ENCODE data around the gene GSAP.

Gene GSAP

DNA sequence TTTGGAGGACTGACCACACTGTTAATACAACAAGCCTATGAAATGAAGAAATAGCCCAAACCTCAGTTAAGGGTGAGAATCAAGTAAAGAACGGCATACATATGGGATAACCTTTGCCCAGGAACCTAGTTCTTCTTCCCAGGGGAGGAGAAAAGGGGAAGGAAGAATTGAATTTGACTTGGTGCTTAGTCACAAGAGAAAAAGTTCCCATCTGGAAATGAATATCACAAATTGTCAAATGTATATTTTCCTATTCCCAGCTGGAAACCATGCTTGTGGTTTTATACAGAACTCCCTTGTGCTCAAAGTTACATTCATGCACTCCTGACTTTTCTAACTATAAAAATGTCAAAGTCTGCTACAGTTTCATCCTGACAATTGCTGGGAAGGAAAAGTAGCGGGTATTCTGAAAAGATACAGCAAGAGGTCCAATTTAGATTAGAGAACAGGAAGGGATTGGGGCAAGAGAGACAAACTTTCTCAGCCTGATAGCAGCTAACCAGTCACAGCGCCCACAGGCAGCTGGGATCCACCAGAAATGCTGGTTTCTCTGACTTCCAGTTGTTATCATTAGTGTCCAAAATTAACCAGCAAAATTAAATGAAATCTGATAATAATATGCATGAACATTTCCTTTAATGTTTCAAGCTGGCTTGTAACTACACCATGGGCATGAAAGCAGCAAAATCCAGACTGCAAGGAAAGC is 18.6 kb upstream of the GSAP start:
- no peak for DNase-seq

DNA sequence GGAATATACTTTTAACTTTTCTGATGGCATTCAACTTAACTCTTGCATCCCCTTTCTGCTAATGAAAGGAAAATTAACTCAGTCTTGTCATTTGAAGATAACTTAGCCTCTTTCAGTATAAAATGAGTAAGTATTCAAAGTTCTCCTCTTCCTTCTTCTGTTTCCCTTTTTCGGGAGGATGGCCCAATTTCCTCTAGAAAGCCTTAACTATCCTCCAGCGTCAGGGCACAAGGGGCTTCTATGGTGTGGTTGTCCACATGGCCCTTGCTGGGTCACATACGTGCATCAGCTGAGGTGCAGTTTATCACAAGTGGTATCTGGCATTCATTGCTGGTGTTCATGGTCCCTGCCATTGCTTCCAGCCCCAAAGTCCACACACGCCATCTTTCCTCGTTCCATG is 17.8 kb upstream of the GSAP start:
- no peak for DNase-seq

- DNase-seq: no peak
Observed at GRCh38 chr7:77430927-77431326, 14.8 kb upstream of the GSAP start.

DNA sequence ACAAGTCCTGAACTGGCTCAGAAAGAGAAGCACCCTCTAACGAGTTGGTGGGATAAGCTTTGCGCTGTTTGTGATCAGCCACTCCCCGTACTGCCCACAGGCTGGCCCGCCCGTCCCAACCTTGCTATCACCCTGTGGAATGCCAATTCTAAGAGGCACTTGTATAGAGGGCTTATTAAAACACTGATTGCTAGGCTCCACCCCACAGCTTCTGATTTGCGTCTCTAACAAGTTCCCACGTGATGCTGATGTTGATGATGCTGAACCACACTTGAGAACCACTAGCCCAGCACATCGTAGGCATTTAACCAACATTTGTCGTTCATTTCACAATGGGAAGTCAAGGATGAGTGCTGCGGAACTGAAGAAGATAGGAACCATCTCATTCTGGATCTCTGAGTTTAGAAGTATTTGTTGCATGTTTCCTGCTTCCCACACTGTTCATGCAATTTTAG is 12.7 kb upstream of the GSAP start:
- DNase-seq: no peak

- no peak for DNase-seq
Observed at GRCh38 chr7:77427996-77428603, 12.0 kb upstream of the GSAP start.

GRCh38 chr7:77426521-77427051 is 10.4 kb upstream of the GSAP start:
- DNase-seq: no peak

DNA sequence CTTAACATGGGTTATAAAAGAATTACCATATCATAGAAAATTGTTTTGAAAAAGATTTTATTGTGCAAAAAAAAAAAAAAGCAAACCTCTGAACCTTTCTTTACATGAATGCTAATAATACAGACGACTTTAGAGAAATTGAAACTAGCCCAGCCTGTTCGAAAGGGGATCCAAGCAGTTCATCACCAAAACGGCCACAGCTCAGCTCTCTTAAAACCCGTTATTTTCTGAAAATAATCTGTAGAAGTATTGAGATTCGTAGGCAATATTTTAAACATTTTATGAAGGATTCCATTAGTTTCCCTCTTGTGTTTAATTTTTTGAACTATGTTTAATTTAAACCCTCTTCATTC is 9.9 kb upstream of the GSAP start:
- no peak for DNase-seq

- no peak for DNase-seq
Observed at GRCh38 chr7:77425101-77426051, 9.2 kb upstream of the GSAP start.

GRCh38 chr7:77422500-77422899 is 6.4 kb upstream of the GSAP start:
- DNase-seq: no peak

- no peak for DNase-seq
Observed at GRCh38 chr7:77420986-77421672, 5.0 kb upstream of the GSAP start.

DNA sequence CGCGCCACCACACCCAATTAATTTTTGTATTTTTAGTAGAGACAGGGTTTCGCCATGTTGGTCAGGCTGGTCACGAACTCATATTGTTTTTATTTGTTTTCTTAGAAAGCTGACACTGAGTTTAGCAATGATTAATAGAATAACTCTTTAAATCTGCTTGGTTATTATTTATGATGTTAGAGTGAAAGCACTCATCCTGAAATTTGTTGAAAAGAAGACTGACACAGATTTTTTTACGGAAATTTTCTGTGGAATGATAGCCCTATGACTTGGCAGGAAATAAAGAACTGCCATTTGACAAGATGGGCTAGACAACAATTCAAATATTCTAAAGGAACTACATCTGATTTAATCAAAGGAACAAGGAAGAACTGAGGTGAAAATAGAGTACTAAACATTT is 4.3 kb upstream of the GSAP start:
- no peak for DNase-seq

GRCh38 chr7:77419102-77419501 is 3.0 kb upstream of the GSAP start:
- no peak for DNase-seq

DNA sequence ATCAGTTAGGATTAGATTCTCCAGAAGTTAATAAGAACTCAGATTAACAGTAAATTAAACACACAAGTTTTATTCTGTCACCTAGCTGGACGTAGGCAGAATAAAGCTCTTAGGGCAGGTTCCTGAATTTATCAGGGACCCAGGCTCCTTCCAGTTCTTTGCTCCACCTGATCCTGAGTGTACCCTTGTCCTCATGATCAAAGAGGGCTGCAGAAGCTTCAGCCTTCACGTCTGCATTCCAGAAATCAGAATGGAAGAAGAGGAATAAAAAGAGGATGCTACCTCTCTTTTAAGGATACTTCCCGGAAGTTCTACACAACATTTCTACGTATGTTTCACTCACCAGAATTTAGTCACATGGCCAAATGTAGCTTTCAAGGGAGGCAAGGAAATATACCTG is 1.7 kb upstream of the GSAP start:
- no peak for DNase-seq

GRCh38 chr7:77416621-77417371 is 647 bp upstream of the GSAP start:
- DNase-seq: no peak

GRCh38 chr7:77415476-77415822 is 700 bp downstream of the GSAP start:
- DNase-seq: no peak

- DNase-seq: no peak
Observed at GRCh38 chr7:77413861-77414424, 2.2 kb downstream of the GSAP start.

- DNase-seq: no peak
Observed at GRCh38 chr7:77413128-77413527, 3.0 kb downstream of the GSAP start.

- no peak for DNase-seq
Observed at GRCh38 chr7:77409739-77410547, 6.2 kb downstream of the GSAP start.

- no peak for DNase-seq
Observed at GRCh38 chr7:77409005-77409738, 7.0 kb downstream of the GSAP start.

DNA sequence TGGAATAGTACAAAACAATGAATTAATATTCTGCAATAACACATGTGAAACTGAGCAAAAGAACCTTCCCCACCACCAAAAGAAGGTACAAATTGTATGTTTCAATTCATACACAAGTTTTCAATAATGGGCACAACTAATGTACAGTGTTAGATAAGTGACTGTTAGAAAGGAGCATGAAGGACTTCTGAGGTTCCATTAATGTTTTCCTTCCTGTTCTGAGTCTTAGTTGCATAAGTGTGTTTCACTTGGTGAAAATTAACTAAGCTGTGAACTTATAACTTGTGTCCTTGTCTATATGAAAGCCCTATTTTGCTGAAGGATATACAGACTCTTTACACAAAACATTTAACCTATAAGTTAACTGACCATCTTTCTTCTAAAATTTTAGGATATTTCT is 8.2 kb downstream of the GSAP start:
- DNase-seq: no peak
